AG09319 (cell line): ENCODE measurements around the gene PPP1R1A.

Experiments
- DNase-seq: peaks from one replicate; pipeline ENCODE4 v3.0.0-alpha.2; 2010; ENCODE audit warnings: low read depth; ENCODE audit errors: extremely low read depth
- TF ChIP-seq, protein P1 (sequence below): IDR thresholded peaks from 2 replicates; pipeline ENCODE4 v1.5.1; 2011; ENCODE audit warnings: low read depth, mild to moderate bottlenecking, inconsistent platforms, low read length, moderate library complexity

Gene PPP1R1A

GRCh38 chr12:54558311-54558710, 30.1 kb downstream of the PPP1R1A start:
- TF ChIP-seq, protein P1, sequence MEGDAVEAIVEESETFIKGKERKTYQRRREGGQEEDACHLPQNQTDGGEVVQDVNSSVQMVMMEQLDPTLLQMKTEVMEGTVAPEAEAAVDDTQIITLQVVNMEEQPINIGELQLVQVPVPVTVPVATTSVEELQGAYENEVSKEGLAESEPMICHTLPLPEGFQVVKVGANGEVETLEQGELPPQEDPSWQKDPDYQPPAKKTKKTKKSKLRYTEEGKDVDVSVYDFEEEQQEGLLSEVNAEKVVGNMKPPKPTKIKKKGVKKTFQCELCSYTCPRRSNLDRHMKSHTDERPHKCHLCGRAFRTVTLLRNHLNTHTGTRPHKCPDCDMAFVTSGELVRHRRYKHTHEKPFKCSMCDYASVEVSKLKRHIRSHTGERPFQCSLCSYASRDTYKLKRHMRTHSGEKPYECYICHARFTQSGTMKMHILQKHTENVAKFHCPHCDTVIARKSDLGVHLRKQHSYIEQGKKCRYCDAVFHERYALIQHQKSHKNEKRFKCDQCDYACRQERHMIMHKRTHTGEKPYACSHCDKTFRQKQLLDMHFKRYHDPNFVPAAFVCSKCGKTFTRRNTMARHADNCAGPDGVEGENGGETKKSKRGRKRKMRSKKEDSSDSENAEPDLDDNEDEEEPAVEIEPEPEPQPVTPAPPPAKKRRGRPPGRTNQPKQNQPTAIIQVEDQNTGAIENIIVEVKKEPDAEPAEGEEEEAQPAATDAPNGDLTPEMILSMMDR: no peak
- DNase-seq: no peak

DNA sequence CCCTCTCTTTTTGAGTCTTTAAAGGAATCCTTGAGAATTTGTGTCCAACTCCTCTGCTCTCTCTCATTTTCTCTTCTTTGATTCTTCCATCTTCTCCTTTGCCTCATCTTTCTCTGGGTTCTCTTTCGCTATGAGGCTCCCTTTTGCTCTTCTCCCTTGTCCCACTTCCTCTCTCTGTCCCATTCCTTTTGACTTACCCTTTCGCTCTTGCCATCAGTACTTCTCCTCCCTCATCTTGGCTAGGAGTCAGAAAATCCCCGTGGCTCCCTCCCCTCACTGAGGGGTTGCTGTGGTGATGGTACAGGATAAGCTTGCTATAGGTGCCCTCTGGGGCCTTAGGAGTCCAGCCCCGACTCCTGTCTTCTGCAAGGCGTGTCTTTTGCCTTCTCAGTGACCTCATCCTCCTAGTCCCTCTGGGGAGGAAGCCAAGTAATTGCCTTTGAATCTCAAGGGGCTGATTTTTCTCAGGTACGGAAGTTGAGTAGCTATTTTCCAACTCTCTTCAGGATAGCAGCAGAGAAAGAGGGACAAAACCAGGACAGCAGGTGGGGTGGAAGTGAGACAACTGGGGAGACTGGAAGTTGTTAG, 32.7 kb downstream of the PPP1R1A start:
- DNase-seq: no peak
- TF ChIP-seq, protein P1: no peak

- TF ChIP-seq, protein P1: no peak
- DNase-seq: no peak
Measured at GRCh38 chr12:54549774-54550451, 38.5 kb downstream of the PPP1R1A start.

DNA sequence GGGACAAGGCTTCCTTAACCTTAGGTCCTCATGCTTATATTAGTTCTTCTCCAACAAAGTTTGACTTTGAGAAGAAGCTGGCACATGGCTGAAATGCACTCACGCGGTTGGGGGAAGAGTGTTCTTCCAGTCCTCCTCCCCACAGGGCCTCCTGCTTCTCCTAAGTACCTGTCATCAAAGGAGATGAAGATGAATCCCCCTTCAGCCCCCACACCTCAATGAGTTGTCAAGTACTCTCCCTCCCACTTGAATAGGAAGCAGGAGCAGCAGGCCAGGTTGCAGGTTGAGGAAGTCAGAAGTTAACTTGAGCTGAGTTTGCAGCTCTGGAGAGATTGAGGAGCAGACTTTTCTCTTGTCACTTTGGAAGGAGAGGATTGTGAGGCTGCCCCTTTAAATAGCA, 41.9 kb downstream of the PPP1R1A start:
- TF ChIP-seq, protein P1: no peak
- DNase-seq: no peak

- no peak for DNase-seq
- TF ChIP-seq, protein P1: no peak
Measured at GRCh38 chr12:54544743-54545142, 43.7 kb downstream of the PPP1R1A start.

DNA sequence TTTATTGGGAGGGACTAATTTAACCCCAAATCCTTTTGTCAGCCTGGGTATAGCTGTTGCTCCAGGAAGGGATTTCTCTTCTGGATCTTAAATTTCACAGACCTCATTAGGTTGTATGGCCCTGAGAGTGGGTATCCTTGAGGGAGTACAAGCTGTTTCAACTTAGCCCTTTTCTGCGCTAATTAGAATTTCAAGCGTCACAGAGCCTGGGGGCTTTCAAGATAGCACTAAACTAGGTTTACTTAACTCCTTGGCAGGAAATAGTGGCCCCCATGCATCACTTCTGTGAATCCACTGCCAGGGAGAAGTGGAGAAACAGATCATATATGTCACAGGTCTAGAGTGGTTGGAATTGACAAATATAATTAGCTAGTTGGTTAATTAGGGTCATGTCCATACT, 44.9 kb downstream of the PPP1R1A start:
- TF ChIP-seq, protein P1: no peak
- DNase-seq: no peak

GRCh38 chr12:54541751-54542290, 46.6 kb downstream of the PPP1R1A start:
- no peak for DNase-seq

More at GRCh38 chr12:54541751-54542290, 46.6 kb downstream of the PPP1R1A start:
- TF ChIP-seq, protein P1: no peak
